GM23248 (cell line): ENCODE data around the gene FBXO10. TPM values are rescaled to one million over a fixed set of nuclear protein-coding genes. Genes with fewer than 3 reads are reported as not detected.

ENCODE experiments used
- DNase-seq: peaks from one replicate; pipeline ENCODE4 v3.0.0-alpha.2; 2015
- H2AFZ ChIP-seq: fragments of 200-600 bp; sonication (generic); 2 replicates; pipeline ENCODE4 v1.6.1; 2016; ENCODE audit warnings: antibody characterized with exemption
- H3F3A ChIP-seq: fragments of 200-600 bp; sonication (generic); 2 replicates; pipeline ENCODE4 v1.6.1; 2016; ENCODE audit warnings: mild to moderate bottlenecking, antibody characterized with exemption, mixed run types; ENCODE audit not compliant: insufficient read depth
- H3K27ac ChIP-seq: fragments of 200-600 bp; sonication (generic); 2 replicates; pipeline ENCODE4 v1.5.1; 2016; ENCODE audit warnings: mild to moderate bottlenecking
- H3K27me3 ChIP-seq: fragments of 200-600 bp; sonication (generic); replicated peaks from 2 replicates; pipeline ENCODE4 v1.6.1; 2016; ENCODE audit warnings: mild to moderate bottlenecking; ENCODE audit not compliant: insufficient read depth
- H3K36me3 ChIP-seq: fragments of 200-600 bp; sonication (generic); 2 replicates; pipeline ENCODE4 v1.6.1; 2016; ENCODE audit warnings: low read depth, mild to moderate bottlenecking
- H3K4me1 ChIP-seq: fragments of 200-600 bp; sonication (generic); 2 replicates; pipeline ENCODE4 v1.6.1; 2016; ENCODE audit warnings: mild to moderate bottlenecking; ENCODE audit not compliant: insufficient read depth
- H3K4me2 ChIP-seq: fragments of 200-600 bp; sonication (generic); one replicate; pipeline ENCODE4 v1.6.1; 2016; ENCODE audit warnings: mild to moderate bottlenecking; ENCODE audit not compliant: unreplicated experiment
- H3K4me3 ChIP-seq: fragments of 200-600 bp; sonication (generic); 2 replicates; pipeline ENCODE4 v1.5.1; 2016; ENCODE audit warnings: mild to moderate bottlenecking
- H3K79me2 ChIP-seq: fragments of 200-600 bp; sonication (generic); 2 replicates; pipeline ENCODE4 v1.6.1; 2016; ENCODE audit warnings: mild to moderate bottlenecking; ENCODE audit not compliant: insufficient read depth
- H3K9ac ChIP-seq: fragments of 200-600 bp; sonication (generic); 2 replicates; pipeline ENCODE4 v1.6.1; 2016; ENCODE audit warnings: mild to moderate bottlenecking
- H3K9me2 ChIP-seq: fragments of 200-600 bp; sonication (generic); 2 replicates; pipeline ENCODE4 v1.6.1; 2016; ENCODE audit warnings: mixed run types, mild to moderate bottlenecking, moderate library complexity; ENCODE audit not compliant: insufficient read depth
- H3K9me3 ChIP-seq: fragments of 200-600 bp; sonication (generic); one replicate; pipeline ENCODE4 v1.6.1; 2017; ENCODE audit warnings: low read depth
- H4K20me1 ChIP-seq: fragments of 200-600 bp; sonication (generic); 2 replicates; pipeline ENCODE4 v1.6.0; 2016; ENCODE audit not compliant: insufficient read depth
- EZH2 ChIP-seq: fragments of 200-600 bp; sonication (generic); IDR thresholded peaks from 2 replicates; pipeline ENCODE4 v1.6.1; 2018; ENCODE audit warnings: antibody characterized with exemption, mild to moderate bottlenecking; ENCODE audit not compliant: insufficient read depth, poor library complexity, severe bottlenecking
- EZH2phosphoT487 ChIP-seq: fragments of 200-600 bp; sonication (generic); IDR thresholded peaks from 2 replicates; pipeline ENCODE4 v1.6.1; 2018; ENCODE audit warnings: antibody characterized with exemption, moderate library complexity, mild to moderate bottlenecking, low read depth; ENCODE audit not compliant: insufficient read depth
- WGBS, 2 experiments: methylation state at CpG; one replicate each; pipeline ENCODE4 v1.1.6; 2015 to 2017; ENCODE audit warnings: low lambda C conversion rate in 2 of 2, low coverage in 1 of 2; ENCODE audit errors: missing lambda C conversion rate in 2 of 2; 5-methylcytosine and 5-hydroxymethylcytosine counted together
- in situ Hi-C: fragments of 300-500 bp; cut with MboI; formaldehyde crosslinking; loops from 2 replicates; pipeline ENCODE4 v1.15.0; 2020
- polyA plus RNA-seq: library from polyadenylated mRNA; unstranded; fragments of >200 nt; fragmentation: Nextera tagmentation; extraction: Ambion mirVana; gene quantifications from 2 replicates; pipeline ENCODE4 v1.2.1, GENCODE V29; 2016
- total RNA-seq: library from RNA; depleted of rRNA; stranded (reverse); fragments of >200 nt; shearing (Covaris generic); gene quantifications from 2 replicates; pipeline ENCODE4 v1.2.3, GENCODE V29; 2014

Gene FBXO10
- total and polyA plus RNA-seq, 2 experiments from 2014 or later, result 4.4 to 9.9 TPM

DNA sequence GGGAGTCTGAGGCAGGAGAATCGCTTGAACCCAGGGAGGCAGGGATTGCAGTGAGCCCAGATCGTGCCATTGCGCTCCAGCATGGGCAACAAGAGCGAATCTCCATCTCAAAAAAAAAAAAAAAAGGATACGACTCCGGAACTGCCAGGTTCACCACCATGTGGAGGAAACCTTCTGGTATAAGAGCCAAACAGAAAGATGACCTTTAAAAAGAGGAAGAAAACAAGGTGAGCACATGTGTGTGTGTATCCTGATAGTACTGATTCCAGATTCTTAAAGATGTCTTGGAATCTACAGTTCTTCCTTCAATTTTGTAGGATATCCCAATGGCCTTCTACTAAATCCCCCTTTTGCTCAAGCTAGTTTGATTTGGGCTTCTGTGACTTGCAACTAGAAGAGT is 33.7 kb downstream of the FBXO10 start:
- no peaks in the 10 kb centered on the region for H3K4me1 ChIP-seq
- no peaks in the 10 kb centered on the region for H3K9me3 ChIP-seq
- in situ Hi-C loops, result no loop called here
- no peaks in the 10 kb centered on the region for H3K27me3 ChIP-seq
- H3K9me2 ChIP-seq, result no peaks in the 10 kb centered on the region
- no peaks in the 10 kb centered on the region for H3F3A ChIP-seq
- no peak overlapping the region for H3K4me2 ChIP-seq
- H4K20me1 ChIP-seq, result no peaks in the 10 kb centered on the region
- no peaks in the 10 kb centered on the region for H3K79me2 ChIP-seq
- H2AFZ ChIP-seq, result no peak overlapping the region
- H3K9ac ChIP-seq, result no peak overlapping the region
- WGBS, 2 experiments, result 97 to 98% methylated on average over 6 of the region's 6 CpGs
- no peak for DNase-seq
- H3K27ac ChIP-seq, result no peak overlapping the region
- no peak for TF ChIP-seq EZH2phosphoT487
- TF ChIP-seq EZH2, result no peak
- H3K4me3 ChIP-seq, result no peak overlapping the region
- H3K36me3 ChIP-seq, result no peaks in the 10 kb centered on the region; the same call in 1 of the 2 replicates

DNA sequence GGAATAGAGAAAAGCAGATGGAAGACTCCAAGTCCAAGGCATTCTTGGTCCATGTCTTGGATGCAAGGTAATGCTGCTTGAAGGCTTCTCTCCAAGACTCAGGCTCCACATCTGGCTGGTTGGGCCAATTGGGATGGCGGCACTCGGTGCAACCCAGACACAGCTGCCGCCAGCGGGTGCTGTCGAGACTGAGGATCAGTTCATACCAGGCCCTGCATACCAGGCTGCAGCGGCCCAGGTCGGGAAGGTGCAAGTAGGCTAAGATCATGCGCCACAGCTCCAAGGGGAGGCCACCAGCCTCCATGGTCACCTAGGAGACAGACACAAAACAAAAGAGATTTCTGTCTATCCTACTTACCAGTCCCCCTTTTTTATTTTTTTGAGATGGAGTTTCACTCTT is 34.7 kb downstream of the FBXO10 start:
- DNase-seq, result no peak
- Histone ChIP-seq H3K4me1 (no peaks in the 10 kb centered on the region), H2AFZ (no peak overlapping the region), H3K9me3 (no peaks in the 10 kb centered on the region), H3K27me3 (no peaks in the 10 kb centered on the region), H3K79me2 (no peaks in the 10 kb centered on the region), H3K9me2 (no peaks in the 10 kb centered on the region), H3K27ac (no peak overlapping the region), H4K20me1 (no peaks in the 10 kb centered on the region), H3K36me3 (no peaks in the 10 kb centered on the region; the same call in 1 of the 2 replicates), H3K9ac (no peak overlapping the region), H3K4me3 (no peak overlapping the region), H3F3A (no peaks in the 10 kb centered on the region), H3K4me2 (no peak overlapping the region)
- no peak for TF ChIP-seq EZH2
- TF ChIP-seq EZH2phosphoT487, result no peak
- in situ Hi-C loops, result no loop called here
- WGBS, 2 experiments, result 96 to 100% methylated on average over 8 of the region's 8 CpGs

DNA sequence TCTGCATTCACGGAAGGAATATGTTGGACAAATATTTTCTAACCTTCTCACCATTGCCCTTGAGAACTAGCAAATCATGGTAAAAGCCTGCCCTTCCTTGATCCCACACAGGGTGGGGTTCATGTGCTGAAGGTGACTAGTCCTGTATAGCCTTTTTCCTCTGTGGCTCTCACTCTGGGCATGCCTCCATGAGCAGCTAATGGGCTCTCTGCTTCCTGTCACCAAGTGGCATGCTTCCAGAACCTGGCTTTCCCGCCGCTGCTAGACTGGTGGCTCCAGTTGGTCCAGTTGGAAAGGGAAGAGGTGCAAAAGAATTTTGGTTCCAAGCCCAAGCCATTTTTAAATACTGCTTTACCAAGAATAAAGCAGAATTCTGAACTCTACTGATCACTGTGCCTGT is 35.5 kb downstream of the FBXO10 start:
- Histone ChIP-seq H3K9me3 (no peaks in the 10 kb centered on the region), H3F3A (no peaks in the 10 kb centered on the region), H3K79me2 (no peaks in the 10 kb centered on the region), H3K4me3 (no peak overlapping the region), H3K4me2 (no peak overlapping the region), H3K9me2 (no peaks in the 10 kb centered on the region), H3K36me3 (no peaks in the 10 kb centered on the region; the same call in 1 of the 2 replicates), H2AFZ (no peak overlapping the region), H3K27me3 (no peaks in the 10 kb centered on the region), H4K20me1 (no peaks in the 10 kb centered on the region), H3K4me1 (no peaks in the 10 kb centered on the region), H3K27ac (no peak overlapping the region), H3K9ac (no peak overlapping the region)
- no peak for TF ChIP-seq EZH2
- TF ChIP-seq EZH2phosphoT487, result no peak
- no peak for DNase-seq
- WGBS, 2 experiments, result 97% methylated on average over 3 of the region's 3 CpGs
- in situ Hi-C loops, result no loop called here

DNA sequence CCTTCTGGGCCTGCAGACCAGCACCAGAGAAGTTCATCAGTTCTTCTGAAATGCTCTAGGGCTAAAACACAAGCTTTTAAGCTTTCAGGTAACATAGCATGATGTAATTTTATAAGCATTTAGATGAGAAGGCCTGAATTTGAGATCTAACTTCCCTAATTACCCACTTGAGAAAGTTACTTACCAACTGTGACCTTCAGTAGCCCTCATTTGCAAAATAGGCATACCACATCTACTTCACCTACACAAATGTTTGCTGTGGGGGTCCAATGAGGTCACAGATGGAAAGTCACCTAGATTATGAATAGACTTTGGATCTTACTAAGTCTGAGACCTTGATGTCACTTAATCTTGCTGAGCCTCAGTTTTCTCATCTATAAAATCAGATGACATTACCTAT is 36.5 kb downstream of the FBXO10 start:
- no peak for TF ChIP-seq EZH2
- TF ChIP-seq EZH2phosphoT487, result no peak
- H3K9me3 ChIP-seq, result no peaks in the 10 kb centered on the region
- no peaks in the 10 kb centered on the region for H3F3A ChIP-seq
- no peak for DNase-seq
- H2AFZ ChIP-seq, result no peak overlapping the region
- H3K9me2 ChIP-seq, result no peaks in the 10 kb centered on the region
- in situ Hi-C loops, result no loop called here
- no peaks in the 10 kb centered on the region; the same call in 1 of the 2 replicates for H3K36me3 ChIP-seq
- H3K79me2 ChIP-seq, result no peaks in the 10 kb centered on the region
- H3K27me3 ChIP-seq, result no peaks in the 10 kb centered on the region
- no peak overlapping the region for H3K9ac ChIP-seq
- no peaks in the 10 kb centered on the region for H3K4me1 ChIP-seq
- H3K4me3 ChIP-seq, result no peak overlapping the region
- H3K4me2 ChIP-seq, result no peak overlapping the region
- H3K27ac ChIP-seq, result no peak overlapping the region
- no peaks in the 10 kb centered on the region for H4K20me1 ChIP-seq

DNA sequence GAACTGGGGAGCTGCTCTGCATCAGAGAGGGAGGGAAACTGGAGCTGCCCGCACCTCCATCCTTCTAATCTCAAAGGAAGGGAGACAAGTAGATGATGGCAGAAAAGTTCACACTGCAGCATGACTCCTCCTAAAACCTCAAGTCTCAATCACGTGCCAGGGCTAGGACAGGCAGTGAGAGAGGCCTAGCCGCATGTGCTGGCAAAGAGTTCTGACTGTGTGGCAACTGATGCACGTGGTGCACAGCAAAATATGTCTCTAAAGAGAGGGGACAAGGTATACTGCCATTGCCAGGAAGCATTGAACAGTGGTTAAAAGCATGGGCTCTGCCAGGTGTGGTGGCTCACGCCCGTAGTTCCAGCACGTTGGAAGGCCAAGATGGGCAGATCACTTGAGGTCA is 38.1 kb downstream of the FBXO10 start:
- Histone ChIP-seq H3K27me3 (no peaks in the 10 kb centered on the region), H3K79me2 (no peaks in the 10 kb centered on the region), H3K4me3 (no peak overlapping the region), H3K4me1 (no peaks in the 10 kb centered on the region), H3K27ac (no peak overlapping the region), H3K4me2 (no peak overlapping the region), H4K20me1 (no peaks in the 10 kb centered on the region), H3K9me2 (no peaks in the 10 kb centered on the region), H3K36me3 (no peaks in the 10 kb centered on the region; the same call in 1 of the 2 replicates), H2AFZ (no peak overlapping the region), H3K9me3 (no peaks in the 10 kb centered on the region), H3F3A (no peaks in the 10 kb centered on the region), H3K9ac (no peak overlapping the region)
- no peak for DNase-seq
- in situ Hi-C loops, result no loop called here
- 88% methylated on average over 7 of the region's 7 CpGs for WGBS, 2 experiments
- TF ChIP-seq EZH2phosphoT487 (no peak), EZH2 (no peak)
